Upper lobe of right lung (tissue), 1 donor: ENCODE results near the gene NOA1. TPM values are rescaled to one million over a fixed set of nuclear protein-coding genes. Genes with fewer than 3 reads are reported as not detected.
A peak's percentile ranks its signal among the peaks of the same experiment; 100 is the strongest.

Experiments
- ATAC-seq: fragments of 200-7000 bp; cut with Tn5 transposase; one replicate; pipeline ENCODE4 v1.9.1; 2020; ENCODE audit warnings: mild to moderate bottlenecking, moderate library complexity
- DNase-seq: peaks from one replicate; pipeline ENCODE4 v3.0.0-alpha.2; 2020
- H3K27ac ChIP-seq: fragments of 200-600 bp; one replicate; pipeline ENCODE4 v1.8.0; 2022
- H3K27me3 ChIP-seq: fragments of 200-600 bp; one replicate; pipeline ENCODE4 v1.8.0; 2022; ENCODE audit warnings: mild to moderate bottlenecking
- H3K36me3 ChIP-seq: fragments of 200-600 bp; one replicate; pipeline ENCODE4 v1.8.0; 2022
- H3K4me1 ChIP-seq: fragments of 200-600 bp; one replicate; pipeline ENCODE4 v1.8.0; 2022
- H3K4me3 ChIP-seq: fragments of 200-600 bp; one replicate; pipeline ENCODE4 v1.8.0; 2022; ENCODE audit warnings: mild to moderate bottlenecking
- H3K9me3 ChIP-seq: fragments of 200-600 bp; one replicate; pipeline ENCODE4 v1.8.0; 2022
- intact Hi-C: fragments of 100-400 bp; cut with DNase I; formaldehyde crosslinking; loops from one replicate; pipeline ENCODE4 v1.11.0; 2022
- long read RNA-seq: library from polyadenylated mRNA; unstranded; transcript quantifications from one replicate; pipeline ENCODE4 v2.0.0, GENCODE V29; 2021
- total RNA-seq: library from RNA; stranded (reverse); fragmentation: NEBNext Ultra II Directional; extraction: Animal tissue kit (Norgen Biotek cat#: 25700); gene quantifications from one replicate; pipeline ENCODE4 v1.2.1, GENCODE V29; 2021
- TF ChIP-seq, protein P1 (sequence below): fragments of 200-600 bp; IDR thresholded peaks from one replicate; pipeline ENCODE4 v1.8.0; 2022; ENCODE audit warnings: antibody characterized with exemption
- donor health status: DM: no; HTN: yes; CAD: no; lungs with severe emphysema.

Gene NOA1
- 14.5 TPM for total RNA-seq
- long read RNA-seq, transcript NOA1-201 (7 exons, 3,415 nt) = major isoform, 74 of 79 reads
- long read RNA-seq, partial matches to known transcripts = 1 of 79 reads
- long read RNA-seq, other reads (novel, unspliced or antisense) = 4 of 79 reads

DNA sequence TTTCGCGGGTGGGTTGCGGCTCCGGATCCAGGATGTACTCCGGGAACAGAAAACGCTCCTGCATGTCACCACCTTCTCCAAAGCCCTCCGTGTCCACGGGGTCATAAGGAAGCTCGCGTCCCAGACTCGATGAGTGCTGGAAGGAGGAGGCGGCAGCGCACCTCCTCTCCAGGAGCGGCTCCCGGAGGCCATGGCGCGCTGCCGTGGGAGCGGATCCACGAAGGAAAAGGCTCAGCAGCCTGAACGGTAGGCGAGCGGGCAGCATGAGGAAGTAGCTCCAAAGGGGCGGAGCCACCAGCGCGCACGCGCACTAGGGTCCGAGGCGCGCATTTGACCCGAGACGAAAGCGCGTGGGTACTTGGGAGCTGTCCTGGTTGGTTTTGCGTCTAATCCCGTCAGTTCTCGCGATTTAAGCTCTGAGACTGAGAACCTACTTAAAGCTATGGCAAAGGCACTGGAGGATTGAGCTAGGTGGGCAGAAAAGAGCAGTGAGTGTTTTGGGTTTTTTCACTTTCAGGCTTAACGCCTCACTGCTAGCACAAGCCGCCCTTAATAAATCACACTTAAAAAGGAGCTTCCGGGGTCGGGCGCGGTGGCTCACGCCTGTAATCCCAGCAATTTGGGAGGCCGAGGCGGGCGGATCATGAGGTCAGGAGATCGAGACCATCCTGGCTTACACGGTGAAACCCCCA, at the start of gene NOA1:
Gene NOA1 (minus strand): TSS at position 286 of the 692 bp plus-strand sequence. CDS start 21 bp downstream, at position 265.
- peak within 1 kb of the TSS; percentile 86 for H3K4me3 ChIP-seq
- intact Hi-C loops = no loop called here
- peaks cover 46% of the 10 kb centered on the region for H3K4me1 ChIP-seq
- no peaks in the 10 kb centered on the region for H3K9me3 ChIP-seq
- peak; percentile 98 for DNase-seq
- TF ChIP-seq, protein P1, sequence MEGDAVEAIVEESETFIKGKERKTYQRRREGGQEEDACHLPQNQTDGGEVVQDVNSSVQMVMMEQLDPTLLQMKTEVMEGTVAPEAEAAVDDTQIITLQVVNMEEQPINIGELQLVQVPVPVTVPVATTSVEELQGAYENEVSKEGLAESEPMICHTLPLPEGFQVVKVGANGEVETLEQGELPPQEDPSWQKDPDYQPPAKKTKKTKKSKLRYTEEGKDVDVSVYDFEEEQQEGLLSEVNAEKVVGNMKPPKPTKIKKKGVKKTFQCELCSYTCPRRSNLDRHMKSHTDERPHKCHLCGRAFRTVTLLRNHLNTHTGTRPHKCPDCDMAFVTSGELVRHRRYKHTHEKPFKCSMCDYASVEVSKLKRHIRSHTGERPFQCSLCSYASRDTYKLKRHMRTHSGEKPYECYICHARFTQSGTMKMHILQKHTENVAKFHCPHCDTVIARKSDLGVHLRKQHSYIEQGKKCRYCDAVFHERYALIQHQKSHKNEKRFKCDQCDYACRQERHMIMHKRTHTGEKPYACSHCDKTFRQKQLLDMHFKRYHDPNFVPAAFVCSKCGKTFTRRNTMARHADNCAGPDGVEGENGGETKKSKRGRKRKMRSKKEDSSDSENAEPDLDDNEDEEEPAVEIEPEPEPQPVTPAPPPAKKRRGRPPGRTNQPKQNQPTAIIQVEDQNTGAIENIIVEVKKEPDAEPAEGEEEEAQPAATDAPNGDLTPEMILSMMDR = no peak
- ATAC-seq = peak; percentile 92
- peak within 1 kb of the TSS; percentile 79 for H3K27ac ChIP-seq
- no peaks in the 10 kb centered on the region for H3K27me3 ChIP-seq
- peaks cover 19% of the 10 kb centered on the region for H3K36me3 ChIP-seq

DNA sequence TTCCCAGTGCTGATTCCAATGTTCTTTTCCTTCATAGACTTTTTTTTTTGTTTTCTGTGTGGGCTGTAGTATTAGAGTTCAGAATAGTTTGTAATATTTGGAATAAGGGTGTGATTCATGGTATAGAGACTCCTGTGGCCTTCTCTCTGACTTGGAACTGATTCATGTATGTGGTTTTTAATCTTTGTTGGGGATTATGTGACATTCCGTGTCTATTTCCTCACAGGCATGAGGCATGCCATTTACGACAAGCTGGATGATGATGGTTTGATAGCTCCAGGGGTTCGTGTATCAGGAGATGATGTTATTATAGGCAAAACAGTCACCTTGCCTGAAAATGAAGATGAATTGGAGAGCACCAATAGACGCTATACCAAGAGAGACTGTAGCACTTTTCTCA, 45.7 kb upstream of the NOA1 start:
- Histone ChIP-seq H3K36me3 (peaks cover 91% of the 10 kb centered on the region), H3K4me1 (no peaks in the 10 kb centered on the region), H3K4me3 (no peak overlapping the region), H3K27me3 (no peaks in the 10 kb centered on the region), H3K9me3 (no peaks in the 10 kb centered on the region), H3K27ac (no peak overlapping the region)
- DNase-seq (no peak), ATAC-seq (no peak)
- TF ChIP-seq, protein P1 = no peak
- intact Hi-C loops = no loop called here

DNA sequence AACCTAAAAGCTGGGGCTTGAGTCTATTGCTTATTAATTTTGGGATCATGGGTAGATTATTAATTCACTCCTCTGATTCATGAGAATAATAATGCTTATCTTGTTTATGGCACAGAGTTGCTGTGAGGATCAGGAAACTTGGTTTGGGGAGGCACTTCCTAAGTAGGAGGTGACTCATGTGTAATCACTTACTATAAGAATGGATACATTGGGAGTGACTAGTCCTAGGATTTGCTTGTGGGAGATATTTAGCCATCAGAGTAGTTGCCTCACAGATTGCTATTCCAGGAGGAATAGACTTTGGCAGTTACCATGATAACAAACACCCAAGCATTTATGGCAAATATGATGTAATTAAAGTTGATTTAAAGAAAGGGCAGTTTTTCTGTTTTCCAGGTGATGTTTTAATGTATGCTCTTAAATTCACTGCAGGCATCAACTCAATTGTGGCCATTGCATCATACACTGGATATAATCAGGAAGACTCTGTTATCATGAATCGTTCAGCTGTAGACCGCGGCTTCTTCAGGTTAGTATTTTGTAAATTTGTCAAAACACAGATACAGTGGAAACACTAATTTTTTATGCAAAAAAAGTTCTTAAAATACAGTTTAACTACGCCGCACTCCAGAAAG, 43.2 kb upstream of the NOA1 start:
- ATAC-seq (no peak), DNase-seq (no peak)
- H3K27me3 ChIP-seq = no peaks in the 10 kb centered on the region
- TF ChIP-seq, protein P1 = no peak
- no peak overlapping the region for H3K27ac ChIP-seq
- no peaks in the 10 kb centered on the region for H3K9me3 ChIP-seq
- H3K36me3 ChIP-seq = peaks cover 93% of the 10 kb centered on the region
- H3K4me1 ChIP-seq = no peaks in the 10 kb centered on the region
- H3K4me3 ChIP-seq = no peak overlapping the region
- intact Hi-C loops = no loop called here

DNA sequence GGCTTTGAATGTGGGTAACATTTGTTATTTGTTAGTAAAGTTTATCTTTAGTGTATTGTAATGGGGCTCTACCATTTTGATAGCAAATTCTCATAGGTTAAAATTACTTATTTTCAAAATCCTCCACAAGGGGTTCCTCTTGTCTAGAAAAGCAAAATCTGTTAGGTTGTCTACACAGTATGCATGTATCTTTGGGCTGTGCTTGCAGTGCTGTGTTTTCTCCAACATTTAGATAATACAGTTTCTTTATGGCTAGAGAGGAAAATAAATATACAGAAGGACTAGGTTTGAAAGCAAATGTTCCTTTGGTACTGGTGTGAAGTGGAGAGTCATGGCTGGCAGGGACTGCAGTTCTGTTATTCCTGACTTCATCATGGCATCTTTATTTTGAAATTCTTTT, 41.6 kb upstream of the NOA1 start:
- Histone ChIP-seq H3K9me3 (no peaks in the 10 kb centered on the region), H3K4me1 (no peaks in the 10 kb centered on the region), H3K27me3 (no peaks in the 10 kb centered on the region), H3K4me3 (no peak overlapping the region), H3K27ac (peak overlapping the region; percentile 21), H3K36me3 (peaks cover 93% of the 10 kb centered on the region)
- ATAC-seq (no peak), DNase-seq (no peak)
- TF ChIP-seq, protein P1 = peak; percentile 9
- intact Hi-C loops = no loop called here

DNA sequence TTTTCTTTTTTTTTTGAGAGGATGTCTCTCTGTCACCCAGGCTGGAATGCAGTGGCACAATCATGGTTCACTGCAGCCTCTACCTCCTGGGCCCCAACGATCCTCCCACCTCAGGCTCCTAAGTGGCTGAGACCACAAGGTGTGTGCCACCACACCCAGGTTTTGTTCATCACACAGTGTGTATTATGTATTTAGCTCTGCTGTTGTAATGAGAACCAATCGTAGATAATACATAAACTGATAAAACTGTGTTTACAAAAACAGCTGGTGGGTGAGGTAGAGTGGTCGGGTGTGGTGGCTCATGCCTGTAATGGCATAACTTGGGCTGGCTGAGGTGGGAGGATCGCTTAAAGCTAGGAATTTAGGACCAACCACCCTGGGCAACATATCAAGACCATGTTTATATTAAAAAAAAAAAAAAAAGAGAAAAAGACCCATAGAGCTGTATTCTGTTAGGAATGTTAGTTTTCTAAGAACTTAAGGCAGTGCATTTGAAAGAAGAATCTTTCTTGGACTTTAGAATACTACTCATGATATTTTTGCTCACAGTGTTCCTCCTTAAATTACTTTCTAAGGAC, 36.2 kb upstream of the NOA1 start:
- Histone ChIP-seq H3K4me1 (no peaks in the 10 kb centered on the region), H3K4me3 (no peak overlapping the region), H3K27ac (no peak overlapping the region), H3K27me3 (no peaks in the 10 kb centered on the region), H3K9me3 (no peaks in the 10 kb centered on the region), H3K36me3 (peaks cover 100% of the 10 kb centered on the region)
- DNase-seq (no peak), ATAC-seq (no peak)
- intact Hi-C loops = no loop called here
- TF ChIP-seq, protein P1 = no peak
